Uterus (tissue), 4 donors: Measurements from ENCODE around the gene ELP1. TPM values are rescaled to one million over a fixed set of nuclear protein-coding genes. Genes with fewer than 3 reads are reported as not detected.

ENCODE experiments used
- DNase-seq, 2 donors: peaks; one replicate each; pipeline ENCODE4 v3.0.0-alpha.2; 2019 to 2020
- H3K27ac ChIP-seq, 2 donors: fragments of 200-600 bp; sonication (generic); 1 replicate in 1 of 2; 2 replicates in 1 of 2; pipeline ENCODE4 v1.5.1; 2016 to 2018
- H3K27me3 ChIP-seq, 2 donors: fragments of 200-600 bp; sonication (generic); one replicate each; pipeline ENCODE4 v1.5.1; 2018 to 2019; ENCODE audit warnings: control low read depth in 1 of 2
- H3K36me3 ChIP-seq, 2 donors: fragments of 200-600 bp; sonication (generic); one replicate each; pipeline ENCODE4 v1.5.1; 2019; ENCODE audit warnings: control low read depth in 1 of 2
- H3K4me1 ChIP-seq, 2 donors: fragments of 200-600 bp; sonication (generic); one replicate each; pipeline ENCODE4 v1.5.1; 2018 to 2019; ENCODE audit warnings: control low read depth in 1 of 2
- H3K4me3 ChIP-seq, 2 donors: fragments of 200-600 bp; sonication (generic); 1 replicate in 1 of 2; 2 replicates in 1 of 2; pipeline ENCODE4 v1.5.1; 2018 to 2019; ENCODE audit warnings: mild to moderate bottlenecking in 1 of 2
- H3K9me3 ChIP-seq, 2 donors: fragments of 200-600 bp; sonication (generic); one replicate each; pipeline ENCODE4 v1.5.1; 2019; ENCODE audit warnings: control low read depth in 1 of 2
- POLR2A ChIP-seq, 2 donors: fragments of 450-650 bp; IDR thresholded peaks; one replicate each; pipeline ENCODE4 v1.6.1; 2016; ENCODE audit warnings: antibody characterized with exemption in 2 of 2, mild to moderate bottlenecking in 1 of 2, moderate library complexity in 1 of 2
- intact Hi-C: fragments of 100-400 bp; cut with DNase I; formaldehyde crosslinking; loops from one replicate; pipeline ENCODE4 v1.15.1; 2023; ENCODE audit warnings: low total_unique reads
- total RNA-seq, 4 donors: library from RNA; depleted of rRNA in 3 of 4; stranded (reverse); fragments of >200 nt in 3 of 4; gene quantifications; one replicate each; pipeline versions ENCODE4 v1.1.0 to v1.2.4, GENCODE V29; 2014 to 2023
- TF ChIP-seq, protein P1 (sequence below), 4 experiments: fragments of 200-600 bp in 2 of 4; fragments of 450-650 bp in 2 of 4; sonication (generic) in 2 of 4; IDR thresholded peaks; one replicate each; pipeline ENCODE4 v1.5.1; 2016 to 2019; ENCODE audit warnings: antibody characterized with exemption in 4 of 4, mild to moderate bottlenecking in 2 of 4, moderate library complexity in 1 of 4
- donor health status: DM: yes; HTN: yes; CAD: no.

The ELP1 gene, protein sequence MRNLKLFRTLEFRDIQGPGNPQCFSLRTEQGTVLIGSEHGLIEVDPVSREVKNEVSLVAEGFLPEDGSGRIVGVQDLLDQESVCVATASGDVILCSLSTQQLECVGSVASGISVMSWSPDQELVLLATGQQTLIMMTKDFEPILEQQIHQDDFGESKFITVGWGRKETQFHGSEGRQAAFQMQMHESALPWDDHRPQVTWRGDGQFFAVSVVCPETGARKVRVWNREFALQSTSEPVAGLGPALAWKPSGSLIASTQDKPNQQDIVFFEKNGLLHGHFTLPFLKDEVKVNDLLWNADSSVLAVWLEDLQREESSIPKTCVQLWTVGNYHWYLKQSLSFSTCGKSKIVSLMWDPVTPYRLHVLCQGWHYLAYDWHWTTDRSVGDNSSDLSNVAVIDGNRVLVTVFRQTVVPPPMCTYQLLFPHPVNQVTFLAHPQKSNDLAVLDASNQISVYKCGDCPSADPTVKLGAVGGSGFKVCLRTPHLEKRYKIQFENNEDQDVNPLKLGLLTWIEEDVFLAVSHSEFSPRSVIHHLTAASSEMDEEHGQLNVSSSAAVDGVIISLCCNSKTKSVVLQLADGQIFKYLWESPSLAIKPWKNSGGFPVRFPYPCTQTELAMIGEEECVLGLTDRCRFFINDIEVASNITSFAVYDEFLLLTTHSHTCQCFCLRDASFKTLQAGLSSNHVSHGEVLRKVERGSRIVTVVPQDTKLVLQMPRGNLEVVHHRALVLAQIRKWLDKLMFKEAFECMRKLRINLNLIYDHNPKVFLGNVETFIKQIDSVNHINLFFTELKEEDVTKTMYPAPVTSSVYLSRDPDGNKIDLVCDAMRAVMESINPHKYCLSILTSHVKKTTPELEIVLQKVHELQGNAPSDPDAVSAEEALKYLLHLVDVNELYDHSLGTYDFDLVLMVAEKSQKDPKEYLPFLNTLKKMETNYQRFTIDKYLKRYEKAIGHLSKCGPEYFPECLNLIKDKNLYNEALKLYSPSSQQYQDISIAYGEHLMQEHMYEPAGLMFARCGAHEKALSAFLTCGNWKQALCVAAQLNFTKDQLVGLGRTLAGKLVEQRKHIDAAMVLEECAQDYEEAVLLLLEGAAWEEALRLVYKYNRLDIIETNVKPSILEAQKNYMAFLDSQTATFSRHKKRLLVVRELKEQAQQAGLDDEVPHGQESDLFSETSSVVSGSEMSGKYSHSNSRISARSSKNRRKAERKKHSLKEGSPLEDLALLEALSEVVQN (N-terminal part only)
- 10 to 100 TPM in 3 of 4 donors, 1 to 10 TPM in 1; 5.0 to 71.2 (median 36.2) TPM for total RNA-seq

DNA sequence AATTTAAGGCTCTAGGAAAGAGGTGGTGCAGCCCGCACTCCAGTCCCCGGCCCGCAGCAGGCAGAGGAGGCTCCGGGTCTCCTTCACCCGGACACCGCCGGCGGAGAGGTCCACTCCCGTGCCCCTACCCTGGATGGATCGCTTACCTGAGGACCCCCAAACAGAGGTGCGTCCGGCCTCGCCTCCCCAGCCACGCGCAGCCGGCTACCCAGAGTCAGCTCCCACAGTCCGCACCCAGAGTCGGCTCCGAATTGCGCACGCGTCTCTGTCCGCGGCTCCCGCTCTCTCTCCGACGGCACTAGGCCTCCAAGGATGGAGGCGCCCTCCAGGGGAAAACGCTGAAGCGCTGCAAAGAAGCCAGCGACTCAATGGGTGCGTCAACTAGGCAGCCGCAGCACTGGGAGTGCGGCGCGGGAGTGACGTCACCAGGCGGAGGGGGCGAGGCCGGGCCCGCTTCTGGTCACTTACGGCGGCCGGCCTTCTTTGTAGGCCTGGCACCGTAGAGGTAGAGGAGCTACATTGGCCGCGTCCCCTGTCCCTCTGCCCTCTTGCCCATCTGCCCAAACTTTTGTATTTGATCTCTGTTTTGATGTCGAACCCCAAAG, at the start of gene ELP1:
ELP1 (minus strand) TSS at position 407 of the 605 bp plus-strand sequence. CDS start 2,978 bp downstream, outside the sequence.
- TF ChIP-seq, protein P1, sequence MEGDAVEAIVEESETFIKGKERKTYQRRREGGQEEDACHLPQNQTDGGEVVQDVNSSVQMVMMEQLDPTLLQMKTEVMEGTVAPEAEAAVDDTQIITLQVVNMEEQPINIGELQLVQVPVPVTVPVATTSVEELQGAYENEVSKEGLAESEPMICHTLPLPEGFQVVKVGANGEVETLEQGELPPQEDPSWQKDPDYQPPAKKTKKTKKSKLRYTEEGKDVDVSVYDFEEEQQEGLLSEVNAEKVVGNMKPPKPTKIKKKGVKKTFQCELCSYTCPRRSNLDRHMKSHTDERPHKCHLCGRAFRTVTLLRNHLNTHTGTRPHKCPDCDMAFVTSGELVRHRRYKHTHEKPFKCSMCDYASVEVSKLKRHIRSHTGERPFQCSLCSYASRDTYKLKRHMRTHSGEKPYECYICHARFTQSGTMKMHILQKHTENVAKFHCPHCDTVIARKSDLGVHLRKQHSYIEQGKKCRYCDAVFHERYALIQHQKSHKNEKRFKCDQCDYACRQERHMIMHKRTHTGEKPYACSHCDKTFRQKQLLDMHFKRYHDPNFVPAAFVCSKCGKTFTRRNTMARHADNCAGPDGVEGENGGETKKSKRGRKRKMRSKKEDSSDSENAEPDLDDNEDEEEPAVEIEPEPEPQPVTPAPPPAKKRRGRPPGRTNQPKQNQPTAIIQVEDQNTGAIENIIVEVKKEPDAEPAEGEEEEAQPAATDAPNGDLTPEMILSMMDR (IDR thresholded peaks at IDR 0.05): peak; percentile 19 to 26 (median 23)
- peak in 1 of 2 donors; percentile 49 for TF ChIP-seq POLR2A (IDR thresholded peaks at IDR 0.05)
- Histone ChIP-seq H3K27ac (peak within 1 kb of the TSS; percentile 89 to 90), H3K9me3 (no peaks in the 10 kb centered on the region), H3K36me3 (no peaks in the 10 kb centered on the region), H3K27me3 (no peaks in the 10 kb centered on the region), H3K4me1 (peaks cover 5% of the 10 kb centered on the region in 2 donors), H3K4me3 (peak within 1 kb of the TSS; percentile 87 to 96)
- intact Hi-C loops: no loop called here
- DNase-seq: peak; percentile 90

DNA sequence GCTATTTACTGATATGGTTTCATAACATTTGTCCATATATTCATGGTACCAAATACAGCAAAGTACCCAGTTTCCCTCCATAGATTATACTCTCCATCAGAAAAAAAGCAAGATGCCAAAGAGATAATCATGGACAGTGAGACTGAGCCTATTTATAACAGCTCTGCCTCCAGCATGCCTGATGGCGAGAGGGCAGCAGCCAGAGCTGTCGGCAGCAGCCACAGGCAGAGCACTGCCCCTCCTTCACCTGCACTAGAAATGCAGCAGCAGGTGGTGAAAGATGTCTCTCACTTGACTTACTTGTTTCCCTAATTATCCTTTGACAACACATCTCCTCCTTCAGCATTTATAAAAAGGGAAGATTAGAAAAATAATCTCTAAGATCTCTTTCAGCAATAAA, 47.0 kb upstream of the ELP1 start:
- DNase-seq: no peak
- Histone ChIP-seq H3K36me3 (no peaks in the 10 kb centered on the region), H3K4me1 (no peaks in the 10 kb centered on the region), H3K4me3 (no peak overlapping the region), H3K27ac (no peak overlapping the region), H3K27me3 (no peaks in the 10 kb centered on the region), H3K9me3 (no peaks in the 10 kb centered on the region)
- intact Hi-C loops: no loop called here
- TF ChIP-seq POLR2A (IDR thresholded peaks at IDR 0.05): no peak
- TF ChIP-seq, protein P1 (IDR thresholded peaks at IDR 0.05): no peak

DNA sequence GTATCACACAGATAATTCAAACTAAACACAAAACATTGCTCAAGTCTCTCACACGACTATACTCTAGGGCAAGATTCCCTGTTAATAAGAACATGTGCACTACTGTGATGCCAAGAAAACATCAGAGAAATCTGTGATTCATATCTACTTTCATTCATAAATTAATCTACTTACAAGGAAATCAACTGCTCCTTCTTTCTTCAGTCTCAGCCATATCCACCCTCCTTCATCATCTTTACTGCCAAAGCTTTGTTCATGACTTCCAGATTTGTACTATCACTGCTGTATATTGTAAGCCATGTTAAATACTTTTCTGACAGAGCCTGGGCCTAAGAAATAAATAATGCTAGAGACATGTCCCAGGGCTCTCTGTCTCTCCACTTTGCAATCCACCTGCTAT, 44.3 kb upstream of the ELP1 start:
- Histone ChIP-seq H3K4me3 (no peak overlapping the region), H3K36me3 (no peaks in the 10 kb centered on the region), H3K9me3 (no peaks in the 10 kb centered on the region), H3K27ac (no peak overlapping the region), H3K4me1 (peaks cover 0 to 3% of the 10 kb centered on the region in 2 donors), H3K27me3 (no peaks in the 10 kb centered on the region)
- no peak for TF ChIP-seq POLR2A (IDR thresholded peaks at IDR 0.05)
- TF ChIP-seq, protein P1 (IDR thresholded peaks at IDR 0.05): no peak
- no peak for DNase-seq
- intact Hi-C loops: no loop called here

DNA sequence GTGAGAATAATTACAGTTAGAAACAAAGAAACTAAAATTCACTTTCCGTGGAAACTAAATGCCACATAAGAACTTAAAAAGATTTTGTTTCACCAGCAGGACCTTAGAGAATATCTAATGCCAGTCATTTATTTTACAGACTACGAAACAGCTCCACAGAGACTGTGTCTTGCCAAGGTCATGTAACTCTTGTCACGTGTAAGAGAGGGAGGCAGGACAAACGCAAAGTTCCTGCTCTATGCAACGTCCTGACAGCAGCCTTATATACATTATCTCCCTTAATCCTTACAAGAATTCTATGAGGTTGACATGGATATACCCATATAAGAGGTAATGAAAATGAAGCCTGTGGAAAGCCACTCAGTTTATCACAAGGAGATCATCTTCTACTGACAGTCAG, 40.0 kb upstream of the ELP1 start:
- Histone ChIP-seq H3K9me3 (no peaks in the 10 kb centered on the region), H3K36me3 (no peaks in the 10 kb centered on the region), H3K27me3 (no peaks in the 10 kb centered on the region), H3K4me3 (no peak overlapping the region), H3K27ac (peak overlapping the region in 1 of 2 donors; percentile 2), H3K4me1 (peaks cover 0 to 8% of the 10 kb centered on the region in 2 donors)
- TF ChIP-seq, protein P1 (IDR thresholded peaks at IDR 0.05): no peak
- TF ChIP-seq POLR2A (IDR thresholded peaks at IDR 0.05): no peak
- intact Hi-C loops: no loop called here
- DNase-seq: no peak
